ENCODE results near the gene TTYH3. TPM values are rescaled to one million over a fixed set of nuclear protein-coding genes. Genes with fewer than 3 reads are reported as not detected.

The TTYH3 gene
- total RNA-seq, 1 donor from 2014 or later: 35.6 TPM

DNA sequence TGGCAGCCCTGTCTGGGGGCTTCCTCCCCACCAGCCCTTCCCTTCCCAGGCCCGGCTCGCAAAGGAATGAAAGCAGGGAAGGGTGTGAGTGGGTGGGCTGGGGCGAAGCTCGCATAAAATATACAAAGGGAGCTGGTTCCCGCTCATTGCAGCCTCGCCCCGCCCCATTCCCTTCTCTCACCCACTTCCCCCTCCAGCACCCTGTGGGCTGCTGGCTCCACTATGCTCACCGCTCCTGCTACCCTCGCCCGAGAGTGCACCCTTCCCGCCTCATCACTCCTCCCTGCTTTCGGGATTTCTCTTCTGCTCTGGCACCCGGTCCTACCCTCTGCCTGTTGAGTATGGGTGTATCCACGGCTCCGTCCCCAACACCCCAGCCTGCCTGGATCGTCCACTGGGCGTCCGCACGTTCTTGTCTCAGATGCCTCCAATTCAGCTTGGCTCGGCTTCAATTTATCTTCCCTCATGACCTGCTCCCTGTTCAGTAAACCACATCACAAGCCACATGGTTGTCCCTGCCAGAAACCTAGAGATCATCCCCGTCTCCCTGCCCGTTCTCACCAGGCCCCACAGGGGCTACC lies 14.4 kb upstream of the TTYH3 start:
- H3K9me3 Mint-ChIP-seq: no peaks in the 10 kb centered on the region
- no peaks in the 10 kb centered on the region for H3K36me3 Mint-ChIP-seq (ENCODE audit: low read depth)
- H3K27ac Mint-ChIP-seq: no peak overlapping the region
- intact Hi-C loops (cut with micrococcal nuclease): no loop called here
- H3K27me3 Mint-ChIP-seq: no peaks in the 10 kb centered on the region
- no peaks in the 10 kb centered on the region for H3K4me1 Mint-ChIP-seq
- no peak for DNase-seq
- H3K4me3 Mint-ChIP-seq: no peak overlapping the region

DNA sequence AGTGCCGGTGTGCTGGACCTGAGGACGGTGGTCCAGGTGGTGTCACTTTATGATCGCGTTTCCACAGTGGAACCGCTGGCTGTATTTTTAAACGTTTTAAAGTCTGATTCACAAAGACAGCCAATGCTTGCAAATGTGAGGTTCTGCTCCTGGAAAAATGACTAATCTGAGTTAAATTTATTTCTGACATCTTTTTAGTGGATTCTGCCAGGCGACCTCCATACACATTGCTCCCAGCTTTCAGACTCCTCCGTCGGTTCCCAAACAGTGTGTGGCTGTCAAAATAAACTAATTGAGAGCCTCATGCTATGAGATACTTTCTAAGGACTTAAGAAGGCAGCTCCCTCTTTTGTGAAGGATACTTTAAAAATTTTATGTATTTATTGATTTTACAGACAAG lies 12.7 kb upstream of the TTYH3 start:
- no peaks in the 10 kb centered on the region for H3K36me3 Mint-ChIP-seq (ENCODE audit: low read depth)

DNA sequence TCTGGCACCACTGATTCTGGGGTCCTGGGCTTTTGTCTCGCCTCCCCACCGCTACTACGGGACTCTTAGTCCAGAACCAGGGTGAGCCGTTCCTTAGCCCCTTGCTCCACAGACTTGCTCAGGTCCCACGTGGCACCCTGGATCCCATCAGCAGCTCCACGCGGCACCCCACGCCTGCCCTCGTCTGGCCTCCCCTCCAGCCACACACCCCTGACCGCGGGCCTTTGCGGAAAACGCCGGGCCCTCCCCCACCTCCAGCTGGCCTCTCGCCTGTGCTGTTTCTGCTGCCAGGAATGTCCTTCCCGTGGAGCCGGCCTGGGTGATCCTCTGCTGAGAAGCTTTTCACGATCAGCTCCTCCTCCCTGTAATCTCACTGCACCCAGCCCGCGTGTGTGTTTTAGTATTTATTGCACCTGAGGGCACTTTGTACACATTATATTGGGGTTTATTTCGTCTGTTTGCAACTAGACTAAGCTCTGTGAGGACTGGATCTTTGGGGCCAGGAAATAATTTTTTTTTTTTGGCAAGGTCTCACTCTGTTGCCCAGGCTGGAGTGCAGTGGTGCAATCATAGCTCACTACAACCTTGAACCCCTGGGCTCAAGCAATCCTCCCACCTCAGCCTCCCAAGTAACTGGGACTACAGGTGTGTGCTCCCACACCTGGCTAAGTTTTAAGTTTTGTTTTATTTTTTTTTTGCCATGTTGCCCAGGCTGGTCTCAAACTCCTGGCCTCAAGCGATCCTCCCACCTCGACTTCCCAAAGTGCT lies 10.5 kb upstream of the TTYH3 start:
- no peak for DNase-seq
- H3K27ac Mint-ChIP-seq: no peak overlapping the region
- H3K9me3 Mint-ChIP-seq: no peaks in the 10 kb centered on the region
- no peaks in the 10 kb centered on the region for H3K4me1 Mint-ChIP-seq
- H3K27me3 Mint-ChIP-seq: no peaks in the 10 kb centered on the region
- intact Hi-C loops (cut with micrococcal nuclease): no loop called here
- H3K4me3 Mint-ChIP-seq: no peak overlapping the region
- H3K36me3 Mint-ChIP-seq (ENCODE audit: low read depth): no peaks in the 10 kb centered on the region

More for the DNA sequence above, 12.7 kb upstream of the TTYH3 start:
- Mint-ChIP-seq H3K4me3 (no peak overlapping the region), H3K27ac (no peak overlapping the region), H3K27me3 (no peaks in the 10 kb centered on the region), H3K9me3 (no peaks in the 10 kb centered on the region), H3K4me1 (no peaks in the 10 kb centered on the region)
- no peak for DNase-seq
- intact Hi-C loops (cut with micrococcal nuclease): no loop called here

DNA sequence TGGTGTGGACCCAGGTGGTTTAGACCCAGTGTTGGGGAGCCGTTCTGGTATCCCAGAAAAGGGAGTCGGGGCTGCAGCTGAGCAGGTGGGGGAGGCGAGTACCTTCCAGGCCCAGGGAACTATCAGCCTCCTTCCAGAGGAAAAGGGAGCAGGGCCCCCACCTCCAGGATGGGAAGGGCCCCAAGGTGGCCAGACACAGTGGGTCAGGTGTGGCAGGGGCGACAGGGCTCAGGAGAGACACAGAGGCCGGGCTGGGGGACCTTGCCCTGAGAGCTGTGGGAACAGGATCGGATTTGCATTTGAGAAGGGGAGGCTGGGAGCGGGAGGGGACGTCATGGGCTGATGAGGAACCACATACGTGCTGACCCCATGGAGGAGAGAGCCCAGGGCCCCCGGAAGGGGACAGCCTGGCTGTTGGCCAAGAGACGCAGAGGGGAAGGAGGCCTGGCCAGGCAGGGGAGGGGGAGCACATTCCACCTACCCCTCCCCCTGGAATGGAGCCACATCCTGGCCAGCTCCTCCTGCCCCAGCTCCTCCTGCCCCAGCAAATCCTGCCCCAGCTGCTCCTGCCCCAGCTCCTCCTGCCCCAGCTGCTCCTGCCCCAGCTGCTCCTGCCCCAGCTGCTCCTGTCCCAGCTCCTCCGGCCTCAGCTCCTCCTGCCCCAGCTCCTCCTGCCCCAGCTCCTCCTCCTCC lies 9.7 kb upstream of the TTYH3 start:
- no peak overlapping the region for H3K4me3 Mint-ChIP-seq
- H3K36me3 Mint-ChIP-seq (ENCODE audit: low read depth): no peaks in the 10 kb centered on the region
- intact Hi-C loops (cut with micrococcal nuclease): no loop called here
- no peak for DNase-seq
- H3K27me3 Mint-ChIP-seq: peaks cover 2% of the 10 kb centered on the region
- H3K4me1 Mint-ChIP-seq: no peaks in the 10 kb centered on the region
- no peak overlapping the region for H3K27ac Mint-ChIP-seq
- H3K9me3 Mint-ChIP-seq: no peaks in the 10 kb centered on the region

DNA sequence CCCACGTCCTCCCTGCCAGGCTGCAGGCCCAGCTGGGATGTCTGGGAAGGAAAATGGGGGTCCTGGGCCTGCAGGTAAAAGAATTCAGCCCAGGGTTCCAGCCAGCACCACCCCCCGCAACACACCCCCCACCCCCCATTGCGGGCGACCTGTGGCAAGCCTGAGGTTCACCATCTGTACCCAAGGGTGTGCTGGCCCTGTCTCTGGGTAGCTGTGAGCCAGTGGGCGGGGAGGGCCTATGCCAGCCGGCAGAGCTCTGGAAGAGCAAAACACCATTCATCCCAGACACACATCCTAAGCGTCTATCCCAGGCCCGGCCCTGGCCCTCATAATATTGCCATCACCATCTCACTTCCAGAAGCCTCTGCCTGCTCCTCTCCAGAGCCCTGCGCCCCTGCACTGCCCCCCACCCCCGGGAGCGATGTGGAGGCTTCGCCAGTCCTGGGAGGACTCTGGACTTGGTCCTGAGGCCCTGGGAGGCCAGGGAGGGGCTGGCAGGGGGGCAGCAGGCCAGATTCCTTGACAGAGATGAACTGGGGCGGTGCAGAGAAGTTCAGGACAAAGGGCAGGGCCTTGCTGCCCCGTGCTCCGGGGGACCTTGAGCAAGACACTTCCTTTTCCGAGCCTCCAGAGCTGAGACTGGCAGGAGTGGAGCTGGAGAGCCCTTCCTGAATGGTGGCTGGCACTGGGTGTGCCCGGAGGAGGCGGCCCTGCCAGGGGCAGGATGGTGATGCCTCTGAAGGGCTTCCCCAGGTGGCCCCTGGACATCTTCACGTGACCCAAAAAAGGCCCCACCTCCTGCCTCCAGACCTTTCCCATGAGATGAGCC lies 8.7 kb upstream of the TTYH3 start:
- no peaks in the 10 kb centered on the region for H3K4me1 Mint-ChIP-seq
- intact Hi-C loops (cut with micrococcal nuclease): no loop called here
- H3K27me3 Mint-ChIP-seq: peaks cover 2% of the 10 kb centered on the region
- no peaks in the 10 kb centered on the region for H3K36me3 Mint-ChIP-seq (ENCODE audit: low read depth)
- H3K27ac Mint-ChIP-seq: no peak overlapping the region
- no peak overlapping the region for H3K4me3 Mint-ChIP-seq
- DNase-seq: no peak
- H3K9me3 Mint-ChIP-seq: no peaks in the 10 kb centered on the region

DNA sequence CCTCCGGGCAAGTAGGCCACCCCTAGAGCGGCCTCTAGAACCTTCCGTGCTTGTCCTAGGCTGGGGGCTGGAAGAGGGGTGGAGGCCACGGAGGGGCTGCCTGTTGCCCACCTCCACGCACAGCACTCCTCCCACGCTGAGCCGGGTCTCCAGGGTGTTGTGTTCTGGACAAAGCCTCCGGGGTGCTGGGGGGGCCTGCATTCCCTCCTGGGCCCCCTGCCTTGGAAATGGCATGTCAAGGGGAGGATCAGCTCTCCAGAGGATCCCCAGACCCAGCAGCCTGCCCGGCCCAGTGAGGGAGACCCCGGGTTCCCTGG lies 8.1 kb upstream of the TTYH3 start:
- no peak for DNase-seq
- H3K27ac Mint-ChIP-seq: no peak overlapping the region
- intact Hi-C loops (cut with micrococcal nuclease): no loop called here
- H3K36me3 Mint-ChIP-seq (ENCODE audit: low read depth): no peaks in the 10 kb centered on the region
- H3K9me3 Mint-ChIP-seq: no peaks in the 10 kb centered on the region
- peaks cover 2% of the 10 kb centered on the region for H3K27me3 Mint-ChIP-seq
- no peaks in the 10 kb centered on the region for H3K4me1 Mint-ChIP-seq
- H3K4me3 Mint-ChIP-seq: no peak overlapping the region

DNA sequence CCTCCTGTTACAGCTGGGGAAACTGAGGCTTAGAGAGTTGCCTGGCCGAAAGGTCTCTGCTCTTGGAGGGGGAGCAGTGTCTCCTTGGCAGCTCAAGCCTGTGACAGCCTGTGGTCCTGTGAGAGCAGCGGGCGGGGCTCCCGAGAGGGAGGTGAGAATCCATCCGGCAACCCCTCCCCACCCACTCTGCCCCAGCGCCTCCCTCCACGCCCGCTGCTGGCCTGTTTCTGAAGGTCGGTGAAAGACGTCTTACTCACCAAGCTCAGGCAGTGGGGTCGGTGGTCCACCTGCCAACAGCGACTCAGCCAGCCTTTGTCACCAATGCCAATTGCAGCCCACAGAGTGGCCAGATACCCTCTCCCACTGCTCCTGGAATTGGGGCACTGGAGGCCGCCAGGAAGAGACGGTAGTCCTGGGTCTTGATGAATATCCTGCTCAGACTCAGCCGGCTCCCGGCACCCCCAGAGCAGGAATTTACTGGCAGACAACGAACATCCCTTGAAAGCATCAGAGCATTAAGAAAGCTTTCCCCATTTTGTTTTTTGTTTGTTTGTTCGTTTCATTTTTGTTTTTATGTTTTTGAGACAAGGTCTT lies 7.4 kb upstream of the TTYH3 start:
- DNase-seq: no peak
- intact Hi-C loops (cut with micrococcal nuclease): no loop called here

DNA sequence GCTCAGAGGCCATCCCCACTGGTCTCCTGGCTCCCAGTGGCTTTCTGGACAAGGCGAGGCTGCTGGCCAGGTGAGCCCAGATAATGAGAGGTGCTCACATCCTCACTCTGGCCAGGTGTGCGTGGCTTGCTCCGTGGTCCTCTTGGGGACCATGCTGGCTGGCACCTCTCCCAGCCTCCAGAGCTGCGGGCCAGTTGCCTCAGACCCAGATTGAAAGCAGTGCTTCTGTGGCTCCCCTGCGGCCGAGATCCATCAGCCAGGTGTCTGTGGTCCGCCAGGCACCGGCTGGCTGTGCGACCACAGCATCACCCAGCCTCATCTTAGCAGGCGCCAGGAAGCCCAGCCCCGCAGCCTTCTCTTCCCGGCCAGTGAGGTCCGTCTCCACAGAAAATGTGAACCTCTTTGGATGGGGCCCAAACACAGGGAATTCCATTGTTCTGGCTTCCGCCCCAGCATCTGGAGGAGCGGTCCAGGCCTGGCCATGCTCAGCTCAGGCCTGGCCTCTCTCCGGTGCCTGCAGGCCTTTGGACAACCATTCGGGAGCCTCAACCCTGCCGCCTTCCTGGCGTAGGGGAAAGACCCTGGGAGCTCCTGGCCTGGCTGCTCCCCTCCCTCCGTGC lies 5.2 kb upstream of the TTYH3 start:
- Mint-ChIP-seq H3K9me3 (no peaks in the 10 kb centered on the region), H3K4me1 (peaks cover 3% of the 10 kb centered on the region), H3K27me3 (peaks cover 3% of the 10 kb centered on the region), H3K27ac (no peak overlapping the region), H3K4me3 (no peak overlapping the region), H3K36me3 (ENCODE audit: low read depth) (no peaks in the 10 kb centered on the region)
- intact Hi-C loops (cut with micrococcal nuclease): no loop called here
- DNase-seq: no peak

More for the DNA sequence above, 7.4 kb upstream of the TTYH3 start:
- Mint-ChIP-seq H3K4me1 (no peaks in the 10 kb centered on the region), H3K27ac (no peak overlapping the region), H3K36me3 (ENCODE audit: low read depth) (no peaks in the 10 kb centered on the region), H3K4me3 (no peak overlapping the region), H3K9me3 (no peaks in the 10 kb centered on the region), H3K27me3 (peaks cover 3% of the 10 kb centered on the region)

DNA sequence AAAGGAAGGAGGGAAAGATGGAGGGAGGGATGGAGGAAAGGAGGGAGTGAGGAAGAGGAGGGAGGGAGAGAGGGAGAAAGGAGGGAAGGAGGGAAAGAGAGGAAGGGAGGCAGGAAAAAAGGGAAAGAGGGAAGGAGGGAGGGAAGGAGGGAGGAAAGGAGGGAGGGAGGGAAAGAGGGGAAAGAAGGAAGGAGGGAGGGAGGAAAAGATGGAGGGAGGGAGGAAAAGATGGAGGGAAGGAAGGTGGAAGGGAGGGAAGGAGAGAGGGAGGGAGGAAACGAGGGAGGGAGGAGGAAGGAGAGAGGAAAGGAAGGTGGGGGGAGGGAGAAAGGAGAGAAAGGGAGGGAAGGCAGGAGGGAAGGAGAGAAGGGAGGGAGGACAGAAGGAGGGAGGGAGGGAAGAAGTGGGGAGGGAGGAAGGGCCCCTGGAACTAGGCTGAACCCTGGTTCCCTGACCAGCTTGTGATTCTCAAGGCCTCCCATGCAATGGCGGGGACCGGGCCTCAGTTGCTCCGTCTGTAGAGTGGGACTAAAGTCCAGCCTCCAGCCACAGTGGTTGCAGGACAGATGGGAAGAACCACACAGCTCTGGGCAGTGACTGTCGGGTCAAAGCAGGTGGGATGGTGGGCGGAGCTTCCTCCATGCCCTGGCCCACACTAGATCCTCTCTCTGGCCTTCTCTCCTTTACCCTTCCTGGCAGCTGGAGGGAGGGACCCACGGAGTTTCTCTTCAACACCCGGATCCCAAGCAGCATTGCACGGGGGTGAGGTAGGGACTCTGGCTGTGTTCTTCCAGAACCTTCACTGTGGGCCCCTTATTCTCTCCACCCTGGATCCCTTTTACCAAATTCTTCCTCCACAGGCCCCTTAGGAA lies 4.3 kb upstream of the TTYH3 start:
- intact Hi-C loops (cut with micrococcal nuclease): no loop called here
- Mint-ChIP-seq H3K27me3 (peaks cover 3% of the 10 kb centered on the region), H3K27ac (no peak overlapping the region), H3K36me3 (ENCODE audit: low read depth) (no peaks in the 10 kb centered on the region), H3K4me1 (peaks cover 6% of the 10 kb centered on the region), H3K4me3 (no peak overlapping the region), H3K9me3 (no peaks in the 10 kb centered on the region)
- DNase-seq: no peak

DNA sequence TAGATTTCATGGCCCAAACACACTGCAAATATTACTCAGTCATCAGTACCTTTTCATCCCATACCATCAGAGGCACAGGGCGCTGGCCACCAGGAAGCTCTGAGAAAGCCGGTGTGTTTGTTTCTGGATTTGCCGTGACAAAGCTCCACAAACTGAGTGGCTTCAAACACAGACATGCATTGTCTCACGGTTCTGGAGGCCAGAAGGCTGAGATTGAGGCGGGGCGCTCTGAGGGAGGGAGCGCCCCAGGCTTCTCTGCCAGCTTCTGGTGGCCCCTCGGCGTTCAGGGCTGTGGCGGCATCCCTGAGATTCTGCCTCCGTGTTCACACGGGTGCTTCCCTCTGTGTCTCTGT lies 3.7 kb upstream of the TTYH3 start:
- Mint-ChIP-seq H3K36me3 (ENCODE audit: low read depth) (no peaks in the 10 kb centered on the region), H3K27ac (no peak overlapping the region), H3K9me3 (no peaks in the 10 kb centered on the region), H3K27me3 (peaks cover 3% of the 10 kb centered on the region), H3K4me1 (peaks cover 8% of the 10 kb centered on the region), H3K4me3 (no peak overlapping the region)
- DNase-seq: no peak
- intact Hi-C loops (cut with micrococcal nuclease): no loop called here

DNA sequence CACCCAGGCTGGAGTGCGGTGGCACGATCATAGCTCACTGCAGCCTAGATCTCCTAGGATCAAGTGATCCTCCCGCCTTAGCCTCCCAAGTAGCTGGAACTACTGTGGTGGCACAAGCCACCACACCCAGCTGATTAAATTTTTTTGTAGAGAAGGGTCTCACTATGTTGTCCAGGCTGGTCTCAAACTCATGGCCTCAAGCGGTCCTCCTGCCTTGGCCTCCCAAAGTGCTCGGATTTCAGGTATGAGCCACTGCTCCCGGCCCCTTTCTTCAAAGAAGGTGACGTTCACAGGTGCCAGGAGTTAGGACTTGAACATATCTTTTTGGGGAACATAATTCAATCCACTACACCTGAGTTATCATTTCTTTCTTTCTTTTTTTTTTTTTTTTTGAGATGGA lies 2.9 kb upstream of the TTYH3 start:
- DNase-seq: no peak
- Mint-ChIP-seq H3K9me3 (no peaks in the 10 kb centered on the region), H3K36me3 (ENCODE audit: low read depth) (no peaks in the 10 kb centered on the region), H3K4me1 (peaks cover 14% of the 10 kb centered on the region), H3K27me3 (peaks cover 3% of the 10 kb centered on the region), H3K4me3 (no peak overlapping the region), H3K27ac (no peak overlapping the region)
- intact Hi-C loops (cut with micrococcal nuclease): no loop called here

DNA sequence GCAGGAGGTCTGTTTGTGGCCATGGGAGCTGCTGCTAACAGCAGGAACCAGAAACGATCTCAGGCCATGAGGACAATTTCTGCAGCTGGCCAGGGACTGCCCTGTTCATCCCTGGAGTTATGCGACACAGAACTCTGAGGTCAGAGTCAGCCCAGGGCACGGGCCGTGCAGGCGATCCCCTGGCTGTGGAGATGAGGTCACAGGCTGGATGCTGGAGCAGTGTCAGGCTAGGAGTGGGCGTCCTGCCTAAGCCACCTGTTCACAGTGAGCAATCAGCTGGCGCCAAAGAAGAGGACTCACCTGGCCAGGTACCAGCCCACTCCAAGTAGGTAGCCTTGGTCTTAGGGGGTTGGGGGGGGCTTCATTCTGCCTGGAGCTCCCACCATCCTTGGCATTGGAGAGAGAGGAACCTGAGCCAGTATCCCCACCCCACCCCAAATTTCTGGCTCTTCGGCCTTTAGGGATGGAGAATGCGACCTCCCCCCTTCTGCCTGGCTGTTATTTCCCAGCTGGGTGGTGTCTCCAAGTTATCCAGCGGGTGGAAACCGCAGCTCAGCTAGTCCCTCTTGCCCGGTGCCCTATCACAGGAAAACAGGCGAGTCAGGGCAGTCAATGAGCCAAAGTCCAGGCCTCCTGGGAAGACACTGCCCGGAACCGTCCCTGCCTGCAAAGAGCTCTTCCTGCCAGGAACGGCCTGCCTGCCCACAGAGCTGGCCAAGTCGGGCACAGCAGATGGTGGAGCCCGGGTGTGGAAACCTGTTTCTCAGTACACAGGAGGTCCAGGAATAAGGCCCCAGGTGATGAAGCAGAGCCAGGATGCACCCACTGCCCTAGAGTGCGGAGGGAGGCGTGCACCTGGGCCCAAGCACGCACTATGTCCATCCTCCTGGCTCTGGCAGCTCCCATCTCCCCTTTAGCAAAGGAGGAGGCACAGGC lies 1.8 kb upstream of the TTYH3 start:
- no peaks in the 10 kb centered on the region for H3K36me3 Mint-ChIP-seq (ENCODE audit: low read depth)
- intact Hi-C loops (cut with micrococcal nuclease): no loop called here

More for the DNA sequence above, 1.8 kb upstream of the TTYH3 start:
- Mint-ChIP-seq H3K4me3 (no peak overlapping the region), H3K4me1 (peaks cover 17% of the 10 kb centered on the region), H3K27ac (no peak overlapping the region), H3K9me3 (no peaks in the 10 kb centered on the region), H3K27me3 (peaks cover 3% of the 10 kb centered on the region)
- no peak for DNase-seq

Data from activated CD4-positive, alpha-beta T cell treated with anti-CD3 and anti-CD28 coated beads, Interleukin-2, amount 10 ng/mL, durations not matched to agents 24 days and 14 days (primary cell).